VCaP (cell line): ENCODE measurements around the gene TCTN3.
"Not testable (repeated sequence)": the region's sequence is repeated elsewhere in the genome, so short reads cannot be mapped to it uniquely, and the experiment has no call there.

Experiments used
- H3K27ac ChIP-seq: fragments of 450-650 bp; 2 replicates; pipeline ENCODE4 v1.5.1; 2017
- TF ChIP-seq, protein P1 (sequence below): fragments of 450-650 bp; conservative IDR thresholded peaks from 2 replicates; pipeline ENCODE4 v1.5.1; 2017; ENCODE audit warnings: mild to moderate bottlenecking, moderate library complexity

The TCTN3 gene

DNA sequence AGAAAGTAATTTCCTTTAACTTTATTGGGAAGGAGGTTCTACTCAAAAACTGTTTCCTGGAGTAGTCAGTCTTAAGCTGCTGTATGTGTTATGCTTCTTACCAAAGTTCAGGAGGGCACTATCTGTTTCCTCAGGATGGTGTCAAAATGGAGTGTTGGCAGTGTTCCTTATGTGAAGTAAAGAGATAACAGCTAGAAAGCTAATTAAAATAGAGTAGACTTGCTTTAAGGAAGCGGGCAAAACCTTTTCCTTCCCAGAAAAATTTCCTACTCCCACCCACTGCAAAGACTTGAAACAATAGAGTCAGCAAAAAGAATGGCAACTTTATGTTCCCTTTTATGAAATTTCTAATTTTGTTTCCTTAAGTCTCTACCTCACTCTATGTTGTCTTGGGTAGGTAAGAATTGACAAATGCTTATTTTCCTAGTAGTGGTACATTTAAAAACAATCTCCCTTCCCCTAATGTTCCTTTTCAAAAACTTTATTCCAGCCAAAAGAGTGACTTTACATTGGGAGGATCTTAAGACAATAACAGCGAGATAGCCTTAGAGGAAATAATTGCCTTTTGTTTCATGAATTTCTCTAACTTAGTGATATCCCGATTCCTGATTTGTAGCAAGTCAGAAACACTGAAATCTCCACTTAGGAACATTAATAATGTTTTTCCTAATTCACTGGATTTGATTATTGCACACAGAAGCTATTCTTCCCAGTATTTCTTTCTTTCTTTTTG is 35.8 kb upstream of the TCTN3 start:
- no peak overlapping the region for H3K27ac ChIP-seq
- TF ChIP-seq, protein P1, sequence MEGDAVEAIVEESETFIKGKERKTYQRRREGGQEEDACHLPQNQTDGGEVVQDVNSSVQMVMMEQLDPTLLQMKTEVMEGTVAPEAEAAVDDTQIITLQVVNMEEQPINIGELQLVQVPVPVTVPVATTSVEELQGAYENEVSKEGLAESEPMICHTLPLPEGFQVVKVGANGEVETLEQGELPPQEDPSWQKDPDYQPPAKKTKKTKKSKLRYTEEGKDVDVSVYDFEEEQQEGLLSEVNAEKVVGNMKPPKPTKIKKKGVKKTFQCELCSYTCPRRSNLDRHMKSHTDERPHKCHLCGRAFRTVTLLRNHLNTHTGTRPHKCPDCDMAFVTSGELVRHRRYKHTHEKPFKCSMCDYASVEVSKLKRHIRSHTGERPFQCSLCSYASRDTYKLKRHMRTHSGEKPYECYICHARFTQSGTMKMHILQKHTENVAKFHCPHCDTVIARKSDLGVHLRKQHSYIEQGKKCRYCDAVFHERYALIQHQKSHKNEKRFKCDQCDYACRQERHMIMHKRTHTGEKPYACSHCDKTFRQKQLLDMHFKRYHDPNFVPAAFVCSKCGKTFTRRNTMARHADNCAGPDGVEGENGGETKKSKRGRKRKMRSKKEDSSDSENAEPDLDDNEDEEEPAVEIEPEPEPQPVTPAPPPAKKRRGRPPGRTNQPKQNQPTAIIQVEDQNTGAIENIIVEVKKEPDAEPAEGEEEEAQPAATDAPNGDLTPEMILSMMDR: no peak

- TF ChIP-seq, protein P1: peak; percentile 56
- no peak overlapping the region for H3K27ac ChIP-seq
Measured at GRCh38 chr10:95728526-95728925, 34.8 kb upstream of the TCTN3 start.

- H3K27ac ChIP-seq: not testable (repeated sequence)
Measured at GRCh38 chr10:95722496-95722895, 28.8 kb upstream of the TCTN3 start.

- H3K27ac ChIP-seq: peak overlapping the region; percentile 58
Measured at GRCh38 chr10:95720745-95721144, 27.0 kb upstream of the TCTN3 start.

DNA sequence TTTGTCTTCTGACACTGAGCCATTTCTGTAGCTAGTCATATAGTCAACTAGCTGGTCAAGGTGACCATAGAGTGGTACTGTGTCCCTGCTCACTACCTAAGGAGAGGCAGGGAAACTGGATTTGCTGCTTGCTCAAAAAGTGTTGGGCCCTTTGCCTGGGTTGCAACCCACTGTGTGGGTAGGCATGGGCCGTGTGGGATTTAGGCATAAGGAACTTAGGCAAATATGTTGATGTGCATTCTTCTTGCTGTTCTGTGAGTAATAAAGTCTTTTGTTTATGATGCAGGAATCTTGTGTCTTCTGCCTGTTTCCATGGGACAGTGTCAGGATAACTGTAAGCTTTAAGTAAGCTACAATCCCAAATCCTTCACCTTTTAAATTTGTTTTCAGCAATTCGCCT is 23.1 kb upstream of the TCTN3 start:
- TF ChIP-seq, protein P1: no peak

DNA sequence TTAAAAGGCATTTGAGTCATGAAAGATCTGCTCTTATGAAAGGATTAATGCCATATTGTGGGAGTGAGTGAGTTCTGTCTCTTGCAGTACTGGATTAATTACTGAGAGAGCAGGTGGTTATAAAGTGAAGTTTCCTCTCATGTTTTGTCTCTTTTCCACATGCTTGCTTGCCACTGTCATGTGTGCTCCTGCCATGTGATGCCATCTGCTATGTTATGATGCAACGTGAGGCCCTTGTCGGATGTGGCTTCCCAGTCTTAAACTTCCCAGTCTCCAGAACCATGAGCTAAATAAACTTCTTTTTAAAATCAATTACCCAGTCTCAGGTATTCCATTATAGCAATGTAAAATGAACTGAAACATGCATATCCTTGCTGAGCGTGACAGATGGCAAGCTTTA is 22.7 kb upstream of the TCTN3 start:
- no peak overlapping the region for H3K27ac ChIP-seq
- TF ChIP-seq, protein P1: no peak

More for the DNA sequence above, 23.1 kb upstream of the TCTN3 start:
- H3K27ac ChIP-seq: no peak overlapping the region

- TF ChIP-seq, protein P1: no peak
- H3K27ac ChIP-seq: no peak overlapping the region
Measured at GRCh38 chr10:95711492-95711891, 17.8 kb upstream of the TCTN3 start.

DNA sequence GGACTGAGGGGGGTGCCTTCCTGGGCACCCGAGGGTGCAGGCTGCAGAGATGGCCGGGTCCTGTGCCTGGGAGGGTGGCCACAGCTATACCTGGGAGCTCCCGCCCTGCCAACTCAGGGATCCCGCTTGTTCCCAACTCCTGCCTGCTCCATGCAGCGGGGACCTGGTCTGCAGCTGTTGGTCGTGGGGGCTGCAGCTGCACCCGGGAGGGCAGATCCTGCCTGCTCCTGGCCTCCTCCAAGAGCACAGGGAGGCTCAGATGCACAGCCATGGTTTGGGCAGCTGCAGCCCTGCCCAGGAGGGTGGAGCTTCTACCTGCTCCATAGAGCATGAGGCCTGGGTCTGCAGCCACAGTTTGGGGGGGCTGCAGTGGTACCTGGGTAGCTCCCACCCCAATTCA is 13.3 kb upstream of the TCTN3 start:
- TF ChIP-seq, protein P1: no peak
- no peak overlapping the region for H3K27ac ChIP-seq

DNA sequence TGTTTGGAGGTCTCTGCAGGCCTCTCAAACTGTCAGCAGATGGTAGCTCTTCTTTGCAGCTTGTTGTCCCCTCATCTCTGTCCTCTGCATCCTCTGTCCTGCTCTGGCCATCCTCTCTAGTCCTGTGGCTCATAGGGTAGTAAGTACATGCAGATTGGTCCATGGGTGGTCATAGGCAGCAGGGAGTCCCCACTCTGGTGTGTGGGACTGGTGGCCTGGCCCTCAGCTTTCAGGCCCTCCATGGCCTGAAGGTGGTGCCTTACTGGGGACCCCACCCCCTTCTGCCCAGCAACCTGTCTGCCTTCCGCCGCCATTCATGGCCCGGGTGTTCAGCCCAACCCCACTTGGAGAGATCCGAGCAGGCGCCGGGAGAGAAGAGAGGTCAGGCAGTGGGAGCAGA is 12.8 kb upstream of the TCTN3 start:
- TF ChIP-seq, protein P1: no peak

More for the DNA sequence above, 12.8 kb upstream of the TCTN3 start:
- no peak overlapping the region for H3K27ac ChIP-seq
